WI38 (cell line): ENCODE results near the gene ATXN7.

ENCODE experiments used
- H3K4me3 ChIP-seq: 2 replicates; pipeline ENCODE4 v1.5.1; 2011; ENCODE audit warnings: low read depth, mild to moderate bottlenecking, control low read depth, low read length
- TF ChIP-seq, protein P1 (sequence below): IDR thresholded peaks from 2 replicates; pipeline ENCODE4 v1.5.1; 2012; ENCODE audit warnings: low read depth, mild to moderate bottlenecking, control low read depth, low read length

The ATXN7 gene

DNA sequence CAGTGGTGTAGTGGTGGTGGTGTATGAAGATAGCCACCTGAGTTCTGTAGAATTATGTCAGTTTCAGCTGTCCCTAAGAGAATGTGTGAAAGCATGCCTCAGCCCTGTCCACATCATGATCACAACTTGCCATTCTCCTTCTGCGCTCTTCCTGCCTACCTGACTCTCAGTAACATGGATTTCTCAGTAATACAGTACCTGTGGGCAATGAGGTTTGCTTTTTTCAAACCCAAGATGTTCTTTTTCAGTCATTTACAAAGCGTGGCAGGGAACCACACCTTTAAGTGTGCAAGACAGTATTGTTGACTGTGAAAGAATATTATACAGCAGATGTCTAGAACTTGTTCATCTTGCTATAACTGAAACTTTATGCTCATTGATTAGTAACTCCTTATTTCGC lies 120.7 kb downstream of the ATXN7 start:
- TF ChIP-seq, protein P1, sequence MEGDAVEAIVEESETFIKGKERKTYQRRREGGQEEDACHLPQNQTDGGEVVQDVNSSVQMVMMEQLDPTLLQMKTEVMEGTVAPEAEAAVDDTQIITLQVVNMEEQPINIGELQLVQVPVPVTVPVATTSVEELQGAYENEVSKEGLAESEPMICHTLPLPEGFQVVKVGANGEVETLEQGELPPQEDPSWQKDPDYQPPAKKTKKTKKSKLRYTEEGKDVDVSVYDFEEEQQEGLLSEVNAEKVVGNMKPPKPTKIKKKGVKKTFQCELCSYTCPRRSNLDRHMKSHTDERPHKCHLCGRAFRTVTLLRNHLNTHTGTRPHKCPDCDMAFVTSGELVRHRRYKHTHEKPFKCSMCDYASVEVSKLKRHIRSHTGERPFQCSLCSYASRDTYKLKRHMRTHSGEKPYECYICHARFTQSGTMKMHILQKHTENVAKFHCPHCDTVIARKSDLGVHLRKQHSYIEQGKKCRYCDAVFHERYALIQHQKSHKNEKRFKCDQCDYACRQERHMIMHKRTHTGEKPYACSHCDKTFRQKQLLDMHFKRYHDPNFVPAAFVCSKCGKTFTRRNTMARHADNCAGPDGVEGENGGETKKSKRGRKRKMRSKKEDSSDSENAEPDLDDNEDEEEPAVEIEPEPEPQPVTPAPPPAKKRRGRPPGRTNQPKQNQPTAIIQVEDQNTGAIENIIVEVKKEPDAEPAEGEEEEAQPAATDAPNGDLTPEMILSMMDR: no peak
- H3K4me3 ChIP-seq: no peak overlapping the region

DNA sequence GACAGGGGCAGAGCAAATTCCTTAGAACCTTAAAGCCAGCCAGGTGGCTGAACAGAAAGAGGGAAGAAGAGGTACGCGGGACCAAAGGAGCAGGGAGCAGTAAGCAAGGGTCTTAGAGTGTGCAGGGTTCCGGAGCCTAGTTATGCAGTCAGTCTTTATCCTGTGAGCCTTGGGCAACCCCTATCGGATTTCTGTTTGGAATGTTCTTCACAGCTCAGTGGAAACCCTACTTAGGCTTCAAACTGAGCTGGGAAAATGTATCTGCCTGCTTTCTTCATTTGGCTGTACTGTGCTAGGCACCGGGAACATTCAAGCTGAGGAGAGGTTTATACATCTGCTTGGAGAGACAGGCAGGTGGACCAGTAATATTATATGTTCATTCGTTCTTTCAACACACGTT lies 122.5 kb downstream of the ATXN7 start:
- TF ChIP-seq, protein P1: no peak
- H3K4me3 ChIP-seq: no peak overlapping the region

DNA sequence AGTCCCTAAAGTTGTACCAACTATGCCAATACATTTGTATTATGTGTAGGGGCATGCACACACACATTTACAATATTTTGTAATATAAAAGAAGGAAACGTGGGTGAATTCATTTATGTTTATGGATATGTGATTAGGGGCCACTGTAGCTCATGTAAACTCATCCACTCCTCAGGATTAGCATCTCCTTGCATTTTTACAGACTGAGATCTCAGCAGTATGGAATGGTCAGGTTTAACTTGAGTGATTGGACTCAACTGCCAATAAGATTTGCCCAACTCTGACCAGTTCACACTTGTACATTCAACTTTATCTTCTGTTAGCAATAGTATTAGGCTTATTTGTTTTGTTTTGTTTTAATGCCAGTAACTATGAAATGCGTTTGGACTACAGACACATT lies 123.2 kb downstream of the ATXN7 start:
- no peak overlapping the region for H3K4me3 ChIP-seq
- TF ChIP-seq, protein P1: no peak

DNA sequence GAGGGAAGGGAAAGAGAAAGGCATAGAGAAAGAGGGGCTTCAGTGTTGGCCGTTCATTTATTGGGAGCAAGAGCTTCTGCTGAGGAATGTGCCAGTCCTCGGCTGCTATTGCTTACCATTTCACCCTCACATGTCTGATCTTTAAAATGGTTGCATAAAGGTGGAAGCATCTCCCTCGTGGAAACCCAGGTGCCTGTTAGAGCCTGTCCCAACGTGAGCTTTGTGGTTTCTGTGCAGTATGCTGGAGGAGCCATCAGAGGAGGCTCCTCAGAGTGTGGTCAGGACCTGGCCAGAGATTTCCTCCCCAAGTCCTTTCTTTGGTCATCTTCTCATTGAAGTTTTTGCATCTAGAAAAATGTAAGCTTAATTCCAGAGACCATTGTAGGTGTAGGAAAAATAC lies 125.3 kb downstream of the ATXN7 start:
- TF ChIP-seq, protein P1: no peak
- H3K4me3 ChIP-seq: no peak overlapping the region

DNA sequence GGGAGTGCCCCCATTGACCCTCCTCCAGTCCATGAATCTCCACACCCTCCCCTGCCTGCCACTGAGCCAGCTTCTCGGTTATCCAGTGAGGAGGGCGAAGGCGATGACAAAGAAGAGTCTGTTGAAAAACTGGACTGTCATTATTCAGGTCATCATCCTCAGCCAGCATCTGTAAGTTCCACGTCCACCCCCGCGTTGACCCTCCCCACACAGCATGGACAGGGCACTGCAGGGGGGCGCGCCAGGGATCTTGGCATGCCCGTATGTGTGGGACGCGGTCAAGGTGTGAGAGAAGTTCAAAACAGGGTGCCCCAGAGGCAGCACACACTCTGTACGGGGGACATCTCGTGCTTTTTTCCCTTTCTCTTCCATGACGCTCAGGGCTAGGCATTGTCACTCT lies 126.5 kb downstream of the ATXN7 start:
- TF ChIP-seq, protein P1: no peak
- H3K4me3 ChIP-seq: no peak overlapping the region

DNA sequence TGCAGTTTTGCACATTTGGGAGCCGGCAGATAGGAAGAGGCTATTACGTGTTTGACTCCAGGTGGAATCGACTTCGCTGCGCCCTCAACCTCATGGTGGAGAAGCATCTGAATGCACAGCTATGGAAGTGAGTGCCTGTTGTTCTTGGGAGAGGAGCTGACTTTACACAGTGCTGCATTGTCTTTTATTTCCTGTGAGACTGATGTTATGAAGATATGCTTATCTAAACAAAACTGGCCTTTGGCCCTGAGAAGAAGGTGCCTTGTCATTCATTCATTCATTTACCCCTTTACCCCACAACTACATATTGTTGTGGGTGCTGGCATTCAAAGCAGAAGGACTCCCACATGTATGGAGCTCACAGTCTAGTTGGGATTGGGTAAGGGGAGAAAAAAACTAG lies 127.1 kb downstream of the ATXN7 start:
- no peak overlapping the region for H3K4me3 ChIP-seq
- TF ChIP-seq, protein P1: no peak

DNA sequence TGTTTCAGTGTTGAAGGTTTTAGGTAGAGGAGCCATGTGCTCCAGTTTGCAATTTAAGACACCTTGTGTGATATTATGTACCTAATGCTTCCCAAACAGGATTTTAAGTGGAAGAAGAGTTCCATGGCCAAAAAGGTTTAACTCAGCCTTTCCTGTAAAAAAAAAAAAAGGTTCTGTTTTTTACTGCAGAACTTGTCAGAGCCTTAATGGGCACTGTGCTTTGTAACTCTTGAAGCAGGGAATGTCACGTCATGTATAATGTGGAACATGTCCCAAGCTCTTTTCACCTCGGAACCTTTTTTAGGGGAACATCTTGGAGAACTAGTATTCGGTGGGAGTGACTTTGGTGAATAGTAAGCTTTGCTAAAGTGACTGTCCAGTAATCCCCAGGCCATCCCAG lies 128.0 kb downstream of the ATXN7 start:
- TF ChIP-seq, protein P1: no peak
- no peak overlapping the region for H3K4me3 ChIP-seq
